Measurements from ENCODE around the gene SMOC1. TPM values are rescaled to one million over a fixed set of nuclear protein-coding genes. Genes with fewer than 3 reads are reported as not detected.

Gene SMOC1
- polyA plus RNA-seq, 3 donors: not detected

- no peak overlapping the region for H3K27ac ChIP-seq (ENCODE audit: low read depth in 1 of 2, low read length in 2 of 2)
- H3K27me3 ChIP-seq (ENCODE audit: control insufficient read depth in 2 of 2, insufficient read depth in 2 of 2, low read length in 2 of 2): no peaks in the 10 kb centered on the region
- no peaks in the 10 kb centered on the region for H4K20me1 ChIP-seq (ENCODE audit: insufficient read depth, low read length)
- Mint-ChIP-seq H3K27ac (no peak overlapping the region), H3K4me1 (no peaks in the 10 kb centered on the region), H3K36me3 (no peaks in the 10 kb centered on the region), H3K4me3 (no peak overlapping the region), H3K9me3 (peaks cover 3 to 32% (median 19%) of the 10 kb centered on the region in 7 donors), H3K27me3 (ENCODE audit: low read depth in 3 of 3) (peaks cover 2 to 16% (median 6%) of the 10 kb centered on the region in 3 donors)
- no peaks in the 10 kb centered on the region for H3K79me2 ChIP-seq (ENCODE audit: insufficient read depth, low read length)
- no peak for TF ChIP-seq CTCF (IDR thresholded peaks at IDR 0.05)
- no peak overlapping the region for H2AFZ ChIP-seq (ENCODE audit: insufficient read depth, low read depth, low read length, poor library complexity, severe bottlenecking)
- no peak overlapping the region for H3K9ac ChIP-seq (ENCODE audit: insufficient read depth, low read length, poor library complexity, severe bottlenecking)
- H3K4me3 ChIP-seq (replicated peaks in 1 of 3; ENCODE audit: low read depth in 2 of 3, low read length in 3 of 3): no peak overlapping the region
- 100% methylated on average over 1 of the region's 3 CpGs for WGBS (ENCODE audit: insufficient coverage)
- no peaks in the 10 kb centered on the region for H3K4me1 ChIP-seq (ENCODE audit: control insufficient read depth in 1 of 2, insufficient read depth in 2 of 2, low read length in 2 of 2)
- no peaks in the 10 kb centered on the region for H3K36me3 ChIP-seq (replicated peaks in 1 of 2; ENCODE audit: control insufficient read depth in 1 of 2, insufficient read depth in 2 of 2, low read length in 2 of 2)
- no peak for DNase-seq
- peaks cover 0 to 11% of the 10 kb centered on the region in 2 donors for H3K9me3 ChIP-seq (replicated peaks in 1 of 2; ENCODE audit: control insufficient read depth in 1 of 2, insufficient read depth in 1 of 2, low read length in 2 of 2)
- H3K4me2 ChIP-seq (replicated peaks; ENCODE audit: extremely low read depth, low read length, poor library complexity, severe bottlenecking): no peak overlapping the region
- intact Hi-C loops (cut with micrococcal nuclease): no loop called here
Measured at GRCh38 chr14:69948351-69948750, 69.1 kb downstream of the SMOC1 start.

GRCh38 chr14:69951263-69951662, 72.0 kb downstream of the SMOC1 start:
- H4K20me1 ChIP-seq (ENCODE audit: insufficient read depth, low read length): no peaks in the 10 kb centered on the region
- H3K4me3 ChIP-seq (replicated peaks in 1 of 3; ENCODE audit: low read depth in 2 of 3, low read length in 3 of 3): no peak overlapping the region
- H2AFZ ChIP-seq (ENCODE audit: insufficient read depth, low read depth, low read length, poor library complexity, severe bottlenecking): no peak overlapping the region
- no peak overlapping the region for H3K27ac ChIP-seq (ENCODE audit: low read depth in 1 of 2, low read length in 2 of 2)
- H3K36me3 Mint-ChIP-seq: no peaks in the 10 kb centered on the region
- peaks cover 10 to 16% (median 15%) of the 10 kb centered on the region in 3 donors for H3K27me3 Mint-ChIP-seq (ENCODE audit: low read depth in 3 of 3)
- H3K27ac Mint-ChIP-seq: no peak overlapping the region
- no peaks in the 10 kb centered on the region for H3K4me1 Mint-ChIP-seq
- WGBS (ENCODE audit: insufficient coverage): 100% methylated on average over 2 of the region's 3 CpGs
- H3K4me1 ChIP-seq (ENCODE audit: control insufficient read depth in 1 of 2, insufficient read depth in 2 of 2, low read length in 2 of 2): no peaks in the 10 kb centered on the region
- no peak for DNase-seq
- H3K36me3 ChIP-seq (replicated peaks in 1 of 2; ENCODE audit: control insufficient read depth in 1 of 2, insufficient read depth in 2 of 2, low read length in 2 of 2): no peaks in the 10 kb centered on the region
- TF ChIP-seq CTCF (IDR thresholded peaks at IDR 0.05): no peak
- H3K9me3 ChIP-seq (replicated peaks in 1 of 2; ENCODE audit: control insufficient read depth in 1 of 2, insufficient read depth in 1 of 2, low read length in 2 of 2): peaks cover 0 to 5% of the 10 kb centered on the region in 2 donors
- H3K4me2 ChIP-seq (replicated peaks; ENCODE audit: extremely low read depth, low read length, poor library complexity, severe bottlenecking): no peak overlapping the region
- intact Hi-C loops (cut with micrococcal nuclease): no loop called here
- no peaks in the 10 kb centered on the region for H3K27me3 ChIP-seq (ENCODE audit: control insufficient read depth in 2 of 2, insufficient read depth in 2 of 2, low read length in 2 of 2)
- H3K9me3 Mint-ChIP-seq: peaks cover 2 to 15% (median 5%) of the 10 kb centered on the region in 7 donors
- no peak overlapping the region for H3K9ac ChIP-seq (ENCODE audit: insufficient read depth, low read length, poor library complexity, severe bottlenecking)
- no peaks in the 10 kb centered on the region for H3K79me2 ChIP-seq (ENCODE audit: insufficient read depth, low read length)
- H3K4me3 Mint-ChIP-seq: no peak overlapping the region
